Hematopoietic multipotent progenitor cell treated with erythropoietin and hydrocortisone succinate and interleukin-3 and kit ligand, for 4 days (in vitro differentiated cells): ENCODE data around the gene RANBP3.
A peak's percentile ranks its signal among the peaks of the same experiment; 100 is the strongest.
"Not testable (repeated sequence)": the region's sequence is repeated elsewhere in the genome, so short reads cannot be mapped to it uniquely, and the experiment has no call there.

Experiments
- DNase-seq: peaks from one replicate; pipeline ENCODE4 v3.0.0-alpha.2; 2015

Gene RANBP3, protein sequence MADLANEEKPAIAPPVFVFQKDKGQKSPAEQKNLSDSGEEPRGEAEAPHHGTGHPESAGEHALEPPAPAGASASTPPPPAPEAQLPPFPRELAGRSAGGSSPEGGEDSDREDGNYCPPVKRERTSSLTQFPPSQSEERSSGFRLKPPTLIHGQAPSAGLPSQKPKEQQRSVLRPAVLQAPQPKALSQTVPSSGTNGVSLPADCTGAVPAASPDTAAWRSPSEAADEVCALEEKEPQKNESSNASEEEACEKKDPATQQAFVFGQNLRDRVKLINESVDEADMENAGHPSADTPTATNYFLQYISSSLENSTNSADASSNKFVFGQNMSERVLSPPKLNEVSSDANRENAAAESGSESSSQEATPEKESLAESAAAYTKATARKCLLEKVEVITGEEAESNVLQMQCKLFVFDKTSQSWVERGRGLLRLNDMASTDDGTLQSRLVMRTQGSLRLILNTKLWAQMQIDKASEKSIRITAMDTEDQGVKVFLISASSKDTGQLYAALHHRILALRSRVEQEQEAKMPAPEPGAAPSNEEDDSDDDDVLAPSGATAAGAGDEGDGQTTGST

DNA sequence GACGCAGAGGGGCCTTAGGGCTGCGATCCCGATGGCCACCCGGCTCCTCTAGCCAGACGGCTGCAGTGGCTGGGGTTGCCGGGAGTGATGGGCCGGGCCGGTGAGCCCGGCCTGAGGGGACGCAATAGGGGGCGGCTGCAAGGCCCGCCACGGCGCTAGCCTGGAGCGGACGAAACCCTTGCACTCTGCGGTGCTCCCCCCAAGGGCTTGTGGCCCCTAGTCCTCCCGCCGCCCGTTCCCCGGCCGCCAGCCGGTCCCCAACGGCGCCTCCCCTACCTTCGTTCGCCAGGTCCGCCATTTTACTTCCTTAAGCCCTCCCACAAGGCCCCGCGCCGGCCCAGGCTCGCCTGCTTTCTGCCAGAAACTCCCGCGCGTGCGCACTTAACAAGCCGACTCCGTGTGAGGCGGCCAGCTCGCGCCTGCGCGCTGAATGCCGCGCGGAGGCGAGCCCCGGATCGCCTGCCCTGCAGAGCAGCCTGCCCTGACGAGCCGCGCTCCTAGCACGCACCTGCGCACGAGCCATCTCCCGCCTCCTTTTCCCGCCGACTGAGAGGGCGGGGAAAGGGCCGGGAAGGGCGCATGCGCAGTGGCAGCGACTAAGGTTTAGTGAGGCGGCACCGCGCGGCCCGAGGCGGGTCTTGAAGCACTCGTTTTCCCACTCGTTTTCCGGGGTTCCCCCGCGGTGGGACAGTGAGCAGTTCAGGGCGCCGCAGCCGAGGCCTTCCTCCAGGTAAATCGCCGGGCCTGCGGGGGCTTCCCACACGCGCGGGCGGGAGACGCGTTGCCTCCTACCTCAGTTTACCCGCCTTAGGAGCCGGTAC, at the start of gene RANBP3:
Gene RANBP3, minus strand, starts transcription at position 356 of the 821 bp plus-strand sequence. Its CDS starts 58 bp downstream, at position 298.
- DNase-seq, result peak; percentile 100

DNA sequence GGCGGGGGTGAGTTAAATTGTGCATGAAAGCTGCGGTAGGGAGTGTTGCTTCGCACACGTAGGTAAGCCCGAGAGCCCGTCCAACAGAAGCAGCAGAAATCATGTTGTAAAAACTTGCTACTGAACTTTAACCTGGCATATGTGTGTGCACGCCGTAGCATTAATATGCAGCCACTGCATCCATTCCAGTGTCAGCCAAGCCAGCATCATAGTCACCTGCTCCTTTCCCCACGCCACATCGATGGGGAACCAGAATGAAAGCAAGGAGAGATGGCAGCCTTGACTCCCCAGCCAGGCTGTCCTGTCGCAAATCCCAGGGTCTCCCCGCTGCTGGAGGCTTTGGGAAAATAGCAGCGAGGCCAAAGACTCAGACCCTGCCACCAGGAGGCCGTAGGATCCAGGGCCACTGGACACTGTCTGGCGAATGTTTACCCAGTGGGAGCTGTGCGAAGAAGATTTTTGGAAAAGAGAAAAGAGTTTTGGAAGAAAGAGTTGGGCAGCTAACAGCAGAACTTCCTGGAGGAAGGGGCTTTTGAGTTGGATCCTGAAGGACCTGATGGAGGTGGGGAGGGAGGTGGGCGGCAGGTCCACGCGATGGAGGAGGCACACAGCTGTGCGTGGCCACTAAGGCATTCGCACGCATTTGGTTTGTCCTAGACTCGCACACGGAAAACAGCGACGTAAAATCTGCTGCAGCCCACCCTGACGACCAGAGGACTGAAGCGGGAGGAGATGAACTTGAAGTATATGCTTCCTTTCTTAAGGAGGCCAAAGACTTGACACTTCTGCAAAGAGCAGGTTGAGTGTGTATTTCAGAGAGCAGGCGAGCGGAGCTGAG, 48.7 kb upstream of the RANBP3 start:
- DNase-seq, result no peak

DNA sequence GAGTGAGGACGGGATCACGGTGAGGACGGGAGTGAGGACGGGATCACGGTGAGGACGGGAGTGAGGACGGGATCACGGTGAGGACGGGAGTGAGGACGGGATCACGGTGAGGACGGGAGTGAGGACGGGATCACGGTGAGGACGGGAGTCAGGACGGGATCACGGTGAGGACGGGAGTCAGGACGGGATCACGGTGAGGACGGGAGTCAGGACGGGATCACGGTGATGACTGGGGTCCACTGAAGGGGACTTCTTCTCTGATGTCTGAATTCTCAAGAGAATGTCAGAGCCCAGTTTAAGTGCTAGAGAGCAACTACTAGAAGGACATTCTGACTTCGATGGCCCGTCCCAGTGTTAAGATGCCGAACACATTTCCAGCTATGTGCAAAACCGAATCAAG, 46.8 kb upstream of the RANBP3 start:
- DNase-seq, result not testable (repeated sequence)

DNA sequence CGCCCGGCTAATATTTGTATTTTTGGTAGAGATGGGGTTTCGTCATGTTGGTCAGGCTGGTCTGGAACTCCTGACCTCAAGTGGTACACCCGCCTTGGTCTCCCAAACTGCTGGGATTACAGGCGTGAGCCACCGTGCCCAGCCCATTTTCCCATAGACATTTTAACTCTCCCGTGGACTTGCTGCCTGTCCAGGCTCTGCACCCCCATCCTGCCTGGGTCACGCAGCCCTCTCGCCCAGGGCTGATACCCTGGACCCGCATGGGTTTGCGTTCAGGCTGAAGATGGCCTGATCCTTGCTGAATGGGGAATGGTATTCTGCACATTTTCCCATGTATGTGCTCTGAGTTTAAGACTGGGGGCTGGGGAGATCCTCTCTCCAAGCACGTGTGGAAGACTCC, 46.0 kb upstream of the RANBP3 start:
- no peak for DNase-seq

DNA sequence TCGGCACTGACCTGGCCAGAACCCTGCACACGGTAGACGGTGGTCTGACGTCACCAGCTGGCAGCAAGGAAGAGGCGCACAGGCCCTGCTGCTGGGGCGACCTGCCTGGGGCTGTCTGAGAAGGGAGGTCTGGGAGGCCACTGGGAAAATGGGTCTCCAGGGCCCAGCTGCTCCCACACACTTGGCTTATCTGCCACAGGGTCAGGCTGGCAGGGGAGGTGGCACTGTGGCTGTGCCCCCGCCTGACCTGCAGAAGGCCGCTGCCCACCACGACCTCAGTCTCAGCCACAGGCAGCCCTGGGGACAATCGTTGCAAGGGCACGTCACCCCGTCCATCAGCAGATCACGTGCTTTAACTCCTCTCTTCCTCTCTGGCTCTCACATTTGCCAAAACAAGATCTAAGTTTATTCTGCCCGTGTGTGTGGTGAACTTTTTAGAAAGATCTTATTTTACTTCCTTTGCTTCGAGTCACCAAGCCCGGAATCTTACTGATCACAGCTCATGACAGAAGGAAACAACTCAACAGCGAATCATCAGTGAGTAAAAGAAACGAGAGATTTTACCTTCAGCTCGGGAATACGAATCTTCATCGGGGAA, 45.2 kb upstream of the RANBP3 start:
- DNase-seq, result peak; percentile 19

DNA sequence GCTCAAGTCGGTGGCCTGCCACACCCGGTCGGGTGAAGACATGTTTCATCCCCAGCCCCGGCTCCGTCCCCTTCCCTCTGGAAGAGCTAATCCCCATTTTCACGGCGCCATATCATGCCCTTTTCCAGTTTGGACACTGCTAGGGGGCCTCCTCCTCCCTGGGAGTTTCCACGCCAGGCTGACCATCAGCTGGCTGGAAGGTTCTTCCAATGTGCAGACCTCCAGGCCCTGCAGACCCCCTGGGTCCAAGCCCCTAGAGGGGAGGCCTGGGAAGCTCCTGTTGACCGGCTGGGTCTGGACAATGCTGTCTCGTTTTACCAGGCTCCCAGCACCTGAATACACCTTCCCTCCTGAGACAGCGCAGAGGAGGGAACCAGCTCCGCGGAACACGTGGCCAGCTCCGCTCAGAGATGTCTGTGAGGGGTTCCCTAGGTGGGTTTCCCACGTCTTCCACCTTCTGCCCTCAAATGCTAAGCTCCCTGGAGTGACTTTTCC, 44.7 kb upstream of the RANBP3 start:
- DNase-seq, result no peak

DNA sequence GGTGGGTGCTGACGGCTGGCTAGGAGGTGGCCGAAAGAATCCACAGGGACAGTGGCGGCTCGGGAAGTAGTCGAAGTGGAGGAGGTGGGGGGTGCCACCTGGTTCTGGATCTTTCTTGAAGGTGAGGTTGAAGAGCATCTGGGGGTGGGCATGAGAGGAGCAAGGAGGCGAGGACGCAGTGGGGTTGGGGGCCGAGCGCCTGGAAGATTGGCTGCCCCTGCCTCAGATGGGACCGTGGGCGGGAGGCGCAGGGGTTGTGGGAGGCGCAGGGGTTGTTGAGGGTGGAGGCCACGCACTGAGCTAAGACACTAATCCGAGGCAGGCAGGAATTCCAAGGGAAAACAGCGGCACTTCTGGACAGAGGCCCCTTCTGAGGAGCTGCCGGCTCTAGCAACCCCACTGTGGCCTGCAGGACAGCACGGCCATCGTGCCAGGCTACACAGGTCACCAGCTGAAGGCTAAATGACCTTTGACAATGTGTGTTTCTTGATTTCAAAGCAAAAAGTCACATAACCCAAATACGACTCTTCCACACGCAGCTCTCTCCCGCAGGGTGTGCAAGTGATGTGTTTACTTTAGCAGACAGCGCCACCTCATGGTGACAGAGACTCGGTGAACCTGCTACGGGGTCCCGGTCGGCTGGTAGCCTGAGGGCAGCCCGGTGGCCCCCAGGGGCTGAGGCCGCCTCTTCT, 44.1 kb upstream of the RANBP3 start:
- peak; percentile 94 for DNase-seq

DNA sequence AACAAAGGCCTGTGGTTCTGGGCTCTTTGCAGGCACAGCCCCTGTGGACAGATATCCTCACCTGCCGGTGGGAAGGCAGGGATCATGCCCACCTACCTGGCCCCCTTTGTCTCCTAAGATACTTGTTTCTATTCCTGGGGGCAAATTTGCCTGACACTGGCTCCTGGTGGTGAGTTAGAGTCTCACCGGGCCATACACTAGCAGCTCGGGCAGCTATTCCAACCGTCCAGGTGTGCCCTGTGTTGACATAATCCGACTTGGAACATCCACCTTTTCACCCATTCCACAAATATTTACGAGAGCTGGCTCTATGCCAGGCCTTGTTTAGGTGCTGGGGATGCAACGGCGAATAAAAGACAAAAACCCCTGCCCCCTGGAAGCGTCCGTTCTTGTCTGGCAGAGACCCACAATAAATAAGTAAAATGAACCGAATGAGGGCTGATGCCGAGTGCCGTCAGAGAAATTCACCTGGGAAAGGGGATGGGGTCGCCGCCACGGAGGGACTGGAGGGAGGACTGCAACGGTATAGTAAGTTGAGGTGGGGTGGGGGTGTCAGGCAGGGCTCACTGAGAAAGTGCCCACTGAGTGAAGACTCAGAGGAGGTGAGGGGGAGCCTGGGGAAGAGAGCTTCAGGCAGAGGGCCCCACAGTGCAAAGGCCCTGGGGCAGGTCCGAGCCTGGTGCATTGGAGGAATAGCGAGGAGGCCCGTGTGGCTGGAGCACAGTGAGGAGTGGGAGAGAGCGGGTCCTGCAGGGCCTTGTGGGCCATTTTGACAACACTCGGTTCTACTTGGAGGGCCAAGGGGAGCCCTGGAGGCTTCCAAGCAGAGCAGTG, 43.2 kb upstream of the RANBP3 start:
- DNase-seq, result no peak

DNA sequence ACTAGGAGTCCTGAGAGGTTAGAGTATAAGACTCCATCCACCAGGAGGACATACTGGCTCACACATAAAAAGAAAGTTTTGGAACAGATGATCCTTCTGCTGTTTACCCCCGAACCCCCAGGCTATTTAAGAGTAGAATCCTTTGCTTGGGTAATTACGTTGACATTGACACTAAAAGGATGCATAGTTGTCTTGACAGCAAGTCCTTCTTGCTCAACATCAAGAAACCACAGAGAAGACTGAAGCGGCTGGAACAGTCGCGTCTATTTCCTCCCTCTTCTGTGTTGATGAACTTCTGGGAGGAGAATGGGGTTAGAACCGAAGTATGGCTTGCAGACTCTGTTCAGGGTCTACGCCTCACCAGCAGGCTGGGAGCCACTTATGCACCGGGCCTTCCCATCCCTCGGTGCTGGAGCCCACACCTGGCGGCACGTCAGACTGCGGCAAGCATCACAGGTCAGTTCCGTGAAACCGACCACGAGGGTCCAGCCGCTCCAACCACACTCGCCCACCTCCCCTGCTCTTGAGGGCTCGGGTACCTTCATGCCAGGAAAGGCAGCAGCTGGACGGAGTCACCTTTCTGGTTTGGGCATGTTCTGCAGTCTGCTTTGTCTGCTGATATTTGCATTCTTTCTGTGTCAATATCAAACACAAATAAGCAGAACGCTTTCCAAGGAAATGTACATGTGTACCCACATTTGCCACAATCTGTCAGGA, 42.4 kb upstream of the RANBP3 start:
- DNase-seq, result peak; percentile 64

DNA sequence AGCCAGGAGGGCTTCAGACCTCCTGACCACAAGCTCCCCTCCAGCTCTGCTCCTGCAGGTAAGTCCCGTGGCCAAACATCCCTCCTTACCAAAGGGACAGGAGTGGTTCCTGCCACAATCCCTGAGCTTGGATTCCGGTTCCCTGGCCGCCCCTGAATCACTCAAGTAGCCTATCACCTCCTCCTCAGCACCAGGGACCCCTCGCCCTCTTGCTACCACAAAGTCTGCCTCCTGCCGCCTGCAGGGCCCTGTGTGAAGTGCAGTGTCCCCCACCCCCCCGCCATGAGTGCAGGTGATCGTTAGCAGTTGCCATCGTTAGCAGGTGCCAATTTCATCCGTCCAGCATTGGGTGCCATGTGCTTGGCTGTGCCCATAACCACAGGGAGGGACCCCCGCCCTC, 40.8 kb upstream of the RANBP3 start:
- DNase-seq, result peak; percentile 37

DNA sequence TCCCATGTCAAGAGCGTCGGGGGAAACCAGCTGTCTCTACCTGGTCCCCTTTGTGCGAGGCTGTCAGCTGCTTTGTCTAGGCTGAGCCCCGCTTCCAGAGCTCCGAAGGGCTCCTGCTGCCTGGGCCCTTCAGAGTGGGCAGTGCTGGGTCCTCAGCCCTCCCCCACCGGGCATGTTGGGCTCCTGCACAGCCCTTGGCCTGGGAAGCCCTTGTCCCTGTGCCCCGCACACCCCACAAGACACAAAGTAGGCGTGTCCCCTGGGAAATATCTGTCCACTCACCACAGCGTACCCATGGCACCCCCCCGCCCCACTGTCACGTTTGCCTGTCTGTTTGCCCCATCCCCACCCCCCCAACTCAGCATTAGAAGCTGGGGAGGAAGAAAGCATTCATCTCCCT, 39.6 kb upstream of the RANBP3 start:
- DNase-seq, result no peak

DNA sequence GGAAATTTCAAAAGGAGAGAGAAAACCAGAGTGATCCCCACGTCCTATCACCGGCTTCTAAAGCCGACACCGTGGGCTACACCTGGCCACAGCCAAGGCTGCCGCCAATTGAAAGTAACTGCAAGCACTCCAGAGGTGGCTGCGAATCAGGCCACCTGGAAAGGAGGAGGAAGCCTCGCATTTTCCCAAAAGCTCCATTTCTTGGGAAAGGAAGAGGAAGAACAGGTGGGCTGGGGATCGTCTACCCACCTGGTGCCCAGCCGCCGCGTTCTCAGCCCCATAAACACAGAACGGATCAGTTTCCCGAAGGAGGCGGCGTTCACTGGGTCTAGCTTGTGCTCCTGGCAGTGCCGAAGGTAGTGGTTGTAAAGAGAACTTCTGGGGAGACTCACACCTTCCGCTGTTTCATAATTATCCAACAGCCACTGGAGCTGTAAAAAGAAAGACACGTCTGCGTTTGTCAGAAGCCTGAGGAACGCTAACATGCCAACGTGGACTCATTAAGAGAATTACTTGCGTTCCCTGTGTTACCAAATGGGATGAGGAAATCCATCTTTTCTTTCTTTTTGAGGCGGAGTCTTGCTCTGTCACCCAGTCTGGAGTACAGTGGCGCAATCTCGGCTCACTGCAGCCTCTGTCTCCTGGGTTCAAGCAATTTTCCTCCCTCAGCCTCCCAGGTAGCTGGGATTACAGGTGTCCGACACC, 38.1 kb upstream of the RANBP3 start:
- DNase-seq, result no peak

DNA sequence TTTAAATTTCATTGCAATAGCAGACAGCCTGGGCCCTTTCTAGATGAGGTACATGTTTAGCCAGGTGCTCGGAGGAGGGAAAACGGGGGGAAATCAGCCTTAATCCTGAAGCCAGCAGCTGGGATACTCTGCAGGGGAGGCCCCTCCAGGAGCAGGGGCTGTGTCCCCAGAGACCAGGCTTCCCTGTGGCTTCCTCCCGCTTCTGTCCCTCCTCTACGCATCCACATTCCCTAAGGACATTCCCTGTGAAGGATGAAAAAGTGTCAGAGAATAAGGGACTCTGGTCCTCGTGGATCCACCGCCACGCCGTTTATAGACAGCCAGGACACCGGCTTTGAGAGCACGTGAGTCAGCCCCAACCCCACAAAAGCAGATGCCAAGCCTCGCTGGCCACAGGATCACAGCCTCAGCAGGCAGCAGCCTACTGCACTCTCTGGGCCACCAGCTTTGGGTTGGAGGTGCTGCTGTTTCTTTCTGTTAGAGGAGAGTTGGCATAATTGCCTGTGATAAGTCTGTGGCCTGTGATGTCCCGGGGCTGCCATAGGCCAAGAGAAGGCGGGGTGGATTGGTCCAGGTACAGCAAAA, 36.7 kb upstream of the RANBP3 start:
- no peak for DNase-seq

DNA sequence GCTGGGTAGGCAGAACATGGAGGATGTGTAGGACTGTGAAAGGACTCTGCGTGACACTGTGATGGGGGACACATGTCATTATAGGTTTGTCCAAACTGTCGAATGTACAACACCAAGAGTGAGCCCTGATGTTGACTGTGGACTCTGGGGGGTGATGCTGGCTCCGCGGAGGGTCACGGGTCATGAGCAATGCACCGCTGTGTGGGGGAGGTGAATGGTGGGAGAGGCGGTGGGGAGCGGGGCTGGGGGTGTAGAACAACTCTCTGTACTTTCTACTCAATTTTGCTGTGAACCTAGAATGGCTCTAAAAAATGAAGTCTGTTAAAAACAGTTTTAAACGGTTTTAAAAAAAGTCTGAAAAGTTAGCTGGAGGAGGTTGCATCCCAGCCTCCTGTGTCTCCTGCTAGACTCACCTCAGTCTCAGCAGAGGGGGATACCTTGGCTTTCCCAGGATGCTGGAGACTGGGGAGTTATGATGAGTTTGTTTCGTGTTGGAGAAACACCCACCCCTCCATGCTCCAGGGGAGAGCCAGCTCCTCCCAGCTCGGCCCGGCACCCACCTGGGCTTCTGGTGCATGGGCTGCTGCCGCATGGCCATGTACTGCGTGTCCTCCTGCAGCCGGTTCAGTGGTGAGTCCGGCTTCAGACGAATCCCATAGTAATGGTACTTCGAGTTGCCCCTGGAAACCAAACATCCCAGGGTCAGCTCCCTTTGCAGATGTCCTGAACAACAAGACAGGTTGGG, 34.7 kb upstream of the RANBP3 start:
- no peak for DNase-seq

DNA sequence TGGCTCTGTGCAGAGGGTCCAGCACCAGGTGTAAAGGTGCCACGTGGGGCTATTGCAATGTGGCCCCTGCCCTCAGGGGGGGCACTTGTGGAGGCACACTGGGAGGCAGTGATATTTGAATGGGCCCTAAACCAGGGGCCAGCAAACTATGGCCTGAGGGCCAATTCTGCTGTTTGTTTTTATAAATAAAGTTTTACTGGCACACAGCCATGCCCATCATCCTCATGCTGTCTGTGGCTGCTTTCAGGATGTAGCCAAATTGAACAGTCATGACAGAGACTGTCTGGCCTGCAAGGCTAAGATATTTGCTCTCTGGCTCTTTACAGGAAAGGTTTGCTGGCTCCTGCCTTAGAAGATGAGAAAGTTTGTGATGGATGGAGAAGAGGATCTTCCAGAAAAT, 33.9 kb upstream of the RANBP3 start:
- DNase-seq, result no peak

DNA sequence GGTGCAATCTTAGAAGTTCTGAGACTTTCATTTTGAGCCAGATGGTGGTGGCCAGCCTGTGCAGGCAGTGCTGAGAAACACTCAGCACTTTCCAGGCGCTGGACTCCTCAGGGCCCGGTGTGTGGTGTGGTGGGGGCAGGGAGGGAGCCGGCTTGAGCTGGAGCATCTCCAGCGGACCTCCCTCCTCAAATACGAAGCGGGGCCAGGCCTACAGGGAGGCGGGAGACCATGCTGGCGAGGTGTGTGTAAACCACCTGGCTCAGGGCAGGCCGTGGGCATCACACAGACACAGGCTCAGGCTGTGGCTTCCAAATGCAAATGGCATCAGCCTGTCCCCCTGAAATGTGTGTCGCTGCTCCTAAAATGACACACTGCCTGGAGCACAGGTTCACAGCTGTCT, 33.3 kb upstream of the RANBP3 start:
- no peak for DNase-seq

DNA sequence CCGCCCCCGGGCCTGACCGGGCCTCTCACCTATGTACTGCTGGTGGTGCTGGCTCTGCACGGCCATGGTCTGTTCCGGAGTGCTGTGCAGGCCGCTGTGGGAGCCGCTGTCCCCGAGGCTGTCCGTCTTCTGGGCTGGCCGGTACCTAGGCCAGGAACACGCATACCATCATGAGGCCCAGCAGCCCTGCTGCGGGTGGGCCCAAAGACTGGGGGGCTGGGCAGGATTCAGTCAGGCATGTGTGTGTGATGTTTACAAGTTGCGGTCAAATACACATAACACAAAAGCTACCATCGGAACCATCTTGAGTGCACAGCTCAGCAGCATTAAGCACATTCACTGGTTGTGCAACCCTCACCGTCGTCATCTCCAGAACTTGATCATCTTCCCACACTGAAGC, 32.2 kb upstream of the RANBP3 start:
- no peak for DNase-seq

DNA sequence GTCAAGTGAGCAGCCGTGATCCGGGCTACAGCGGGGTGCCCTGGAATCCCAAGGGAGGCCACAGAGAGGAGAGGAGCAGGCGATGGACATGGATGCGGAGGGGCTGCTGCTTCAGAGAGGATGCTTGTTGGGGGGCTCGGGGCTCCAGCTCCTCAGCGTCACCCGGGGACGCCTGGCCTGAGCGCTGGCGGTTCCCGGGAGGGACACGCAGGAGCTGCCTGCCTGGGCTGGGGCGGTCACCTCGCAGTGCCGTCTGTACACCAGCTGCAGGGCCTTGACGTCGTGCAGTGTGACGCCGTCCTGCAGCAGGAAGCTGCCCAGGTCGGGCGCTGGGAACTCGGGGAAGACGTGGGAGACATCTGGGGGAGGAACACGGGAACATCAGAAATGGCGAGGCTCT, 29.9 kb upstream of the RANBP3 start:
- DNase-seq, result no peak
